Hepatocyte (in vitro differentiated cells): Measurements from ENCODE around the gene CYP3A4. TPM values are rescaled to one million over a fixed set of nuclear protein-coding genes. Genes with fewer than 3 reads are reported as not detected.

ENCODE experiments used
- DNase-seq: peaks from one replicate; pipeline ENCODE4 v3.0.0-alpha.2; 2016; ENCODE audit warnings: low spot score
- H2AFZ ChIP-seq: fragments of 200-600 bp; sonication (generic); 2 replicates; pipeline ENCODE4 v1.6.0; 2016; ENCODE audit warnings: antibody characterized with exemption, mild to moderate bottlenecking
- H3K27ac ChIP-seq: fragments of 200-600 bp; sonication (generic); 2 replicates; pipeline ENCODE4 v1.5.1; 2016; ENCODE audit warnings: mild to moderate bottlenecking
- H3K27me3 ChIP-seq: fragments of 200-600 bp; sonication (generic); 2 replicates; pipeline ENCODE4 v1.6.1; 2016
- H3K36me3 ChIP-seq: fragments of 200-600 bp; sonication (generic); replicated peaks from 2 replicates; pipeline ENCODE4 v1.5.1; 2016; ENCODE audit warnings: low read depth; ENCODE audit not compliant: insufficient read depth
- H3K4me1 ChIP-seq: fragments of 200-600 bp; sonication (generic); 2 replicates; pipeline ENCODE4 v1.5.1; 2016; ENCODE audit warnings: mild to moderate bottlenecking, moderate library complexity; ENCODE audit not compliant: insufficient read depth
- H3K4me2 ChIP-seq: fragments of 200-600 bp; sonication (generic); 2 replicates; pipeline ENCODE4 v1.6.0; 2016
- H3K4me3 ChIP-seq: fragments of 200-600 bp; sonication (generic); 2 replicates; pipeline ENCODE4 v1.5.1; 2016; ENCODE audit warnings: mild to moderate bottlenecking
- H3K79me2 ChIP-seq: fragments of 200-600 bp; sonication (generic); 2 replicates; pipeline ENCODE4 v1.6.0; 2017; ENCODE audit warnings: mild to moderate bottlenecking
- H3K9me2 ChIP-seq: fragments of 200-600 bp; sonication (generic); replicated peaks from 2 replicates; pipeline ENCODE4 v1.6.0; 2017; ENCODE audit warnings: mild to moderate bottlenecking; ENCODE audit not compliant: insufficient read depth
- H3K9me3 ChIP-seq: fragments of 200-600 bp; sonication (generic); 2 replicates; pipeline ENCODE4 v1.5.1; 2016; ENCODE audit warnings: low read depth, mild to moderate bottlenecking
- H4K20me1 ChIP-seq: fragments of 200-600 bp; sonication (generic); 2 replicates; pipeline ENCODE4 v1.6.0; 2016; ENCODE audit warnings: mild to moderate bottlenecking; ENCODE audit not compliant: insufficient read depth, poor library complexity, severe bottlenecking
- CTCF ChIP-seq: fragments of 200-600 bp; sonication (generic); IDR thresholded peaks from 2 replicates; pipeline ENCODE4 v1.5.1; 2016; ENCODE audit warnings: antibody characterized with exemption, mild to moderate bottlenecking; ENCODE audit not compliant: poor library complexity
- EZH2 ChIP-seq: fragments of 200-600 bp; sonication (generic); IDR thresholded peaks from 2 replicates; pipeline ENCODE4 v1.6.1; 2016; ENCODE audit warnings: antibody characterized with exemption, mild to moderate bottlenecking, borderline replicate concordance
- EZH2phosphoT487 ChIP-seq: fragments of 200-600 bp; sonication (generic); IDR thresholded peaks from one replicate; pipeline ENCODE4 v1.6.1; 2018; ENCODE audit warnings: antibody characterized with exemption, mild to moderate bottlenecking, low read depth, moderate library complexity; ENCODE audit not compliant: unreplicated experiment, severe bottlenecking
- WGBS: methylation state at CpG from one replicate; pipeline ENCODE4 v1.1.6; 2016; ENCODE audit warnings: low lambda C conversion rate; ENCODE audit errors: missing lambda C conversion rate; 5-methylcytosine and 5-hydroxymethylcytosine counted together
- polyA plus RNA-seq: library from polyadenylated mRNA; unstranded; fragments of >200 nt; fragmentation: Nextera tagmentation; extraction: Ambion mirVana; gene quantifications from 2 replicates; pipeline ENCODE4 v1.2.1, GENCODE V29; 2016
- small RNA-seq: library from RNA; depleted of rRNA; stranded (forward); fragments of <200 nt; gene quantifications from one replicate; pipeline ENCODE3, GENCODE V24; 2014
- total RNA-seq: library from RNA; depleted of rRNA; stranded (reverse); fragments of >200 nt; gene quantifications from 2 replicates; pipeline ENCODE4 v1.2.3, GENCODE V29; 2014

The CYP3A4 gene
- total and polyA plus RNA-seq, 2 experiments from 2014 or later: 42.2 to 43.4 TPM

- H3K9me3 ChIP-seq: no peaks in the 10 kb centered on the region
- H4K20me1 ChIP-seq: no peaks in the 10 kb centered on the region
- no peak for DNase-seq
- H2AFZ ChIP-seq: no peak overlapping the region
- no peaks in the 10 kb centered on the region for H3K36me3 ChIP-seq
- no peaks in the 10 kb centered on the region for H3K4me1 ChIP-seq
- H3K4me3 ChIP-seq: no peak overlapping the region
- H3K4me2 ChIP-seq: no peak overlapping the region
- H3K27ac ChIP-seq: no peak overlapping the region
- no peaks in the 10 kb centered on the region for H3K27me3 ChIP-seq
- no peaks in the 10 kb centered on the region for H3K9me2 ChIP-seq
- H3K79me2 ChIP-seq: no peaks in the 10 kb centered on the region
- 85% methylated on average over 2 of the region's 2 CpGs for whole genome bisulfite sequencing
- no peak for TF ChIP-seq EZH2
- TF ChIP-seq CTCF: no peak
- no peak for TF ChIP-seq EZH2phosphoT487
These were observed 74.0 kb downstream of the CYP3A4 start for GRCh38 chr7:99709838-99710578.

GRCh38 chr7:99709260-99709659, 74.7 kb downstream of the CYP3A4 start:
- Histone ChIP-seq H3K4me2 (no peak overlapping the region), H3K9me2 (no peaks in the 10 kb centered on the region), H3K27ac (no peak overlapping the region), H2AFZ (no peak overlapping the region), H3K9me3 (no peaks in the 10 kb centered on the region), H3K27me3 (no peaks in the 10 kb centered on the region), H3K4me1 (no peaks in the 10 kb centered on the region), H3K4me3 (no peak overlapping the region), H3K36me3 (no peaks in the 10 kb centered on the region), H3K79me2 (no peaks in the 10 kb centered on the region), H4K20me1 (no peaks in the 10 kb centered on the region)
- TF ChIP-seq EZH2 (no peak), EZH2phosphoT487 (no peak), CTCF (no peak)
- 96% methylated on average over 2 of the region's 2 CpGs for WGBS
- no peak for DNase-seq

GRCh38 chr7:99707096-99707495, 76.9 kb downstream of the CYP3A4 start:
- Histone ChIP-seq H3K4me2 (no peak overlapping the region), H4K20me1 (no peaks in the 10 kb centered on the region), H3K9me3 (no peaks in the 10 kb centered on the region), H3K9me2 (no peaks in the 10 kb centered on the region), H3K4me1 (no peaks in the 10 kb centered on the region), H3K36me3 (no peaks in the 10 kb centered on the region), H3K79me2 (no peaks in the 10 kb centered on the region), H3K27ac (no peak overlapping the region), H3K4me3 (no peak overlapping the region), H3K27me3 (no peaks in the 10 kb centered on the region), H2AFZ (no peak overlapping the region)
- no peak for DNase-seq
- 69% methylated on average over 1 of the region's 1 CpG for WGBS
- TF ChIP-seq CTCF (no peak), EZH2 (no peak), EZH2phosphoT487 (no peak)

Small RNA genes lying within 50 kb of the gene (small RNA-seq; reads per million reads assigned to genes)
- not detected for gene CYP3A137P

Other genes starting within 250 kb of the CYP3A4 start
- 6.3 and 7.2 TPM in 2 replicates for gene FAM200A, start 232.1 kb downstream of the CYP3A4 start, total RNA-seq
- gene FAM200A, start 232.1 kb downstream of the CYP3A4 start, polyA plus RNA-seq: 3.7 and 4.4 TPM in 2 replicates
- 69.6 and 76.3 TPM in 2 replicates for gene ZNF655, start 225.5 kb downstream of the CYP3A4 start, total RNA-seq
- gene ZNF655, start 225.5 kb downstream of the CYP3A4 start, polyA plus RNA-seq: 39.4 and 48.8 TPM in 2 replicates
- 0.20 and 0.24 TPM in 2 replicates for gene TMEM225B, start 185.9 kb downstream of the CYP3A4 start, total RNA-seq
- gene TMEM225B, start 185.9 kb downstream of the CYP3A4 start, polyA plus RNA-seq: 0.12 and 1.8 TPM in 2 replicates
- 11.4 and 18.8 TPM in 2 replicates for gene ZSCAN25, start 167.2 kb downstream of the CYP3A4 start, total RNA-seq
- 8.4 and 11.4 TPM in 2 replicates for gene ZSCAN25, start 167.2 kb downstream of the CYP3A4 start, polyA plus RNA-seq
- gene CYP3A5, start 104.2 kb downstream of the CYP3A4 start, total RNA-seq: 279 and 345 TPM in 2 replicates
- 194 and 228 TPM in 2 replicates for gene CYP3A5, start 104.2 kb downstream of the CYP3A4 start, polyA plus RNA-seq
- 770 and 803 TPM in 2 replicates for gene CYP3A7, start 49.0 kb downstream of the CYP3A4 start, total RNA-seq
- 311 and 444 TPM in 2 replicates for gene CYP3A7, start 49.0 kb downstream of the CYP3A4 start, polyA plus RNA-seq
- 0.88 and 1.8 TPM in 2 replicates for gene CYP3A43, start 43.8 kb upstream of the CYP3A4 start, total RNA-seq
- 1.7 and 1.8 TPM in 2 replicates for gene CYP3A43, start 43.8 kb upstream of the CYP3A4 start, polyA plus RNA-seq
- not detected in 2 replicates for gene OR2AE1, start 92.8 kb upstream of the CYP3A4 start, total RNA-seq
- gene OR2AE1, start 92.8 kb upstream of the CYP3A4 start, polyA plus RNA-seq: not detected in 2 replicates
- gene TRIM4, start 135.3 kb upstream of the CYP3A4 start, total RNA-seq: 2.7 and 4.0 TPM in 2 replicates
- 1.4 and 1.5 TPM in 2 replicates for gene TRIM4, start 135.3 kb upstream of the CYP3A4 start, polyA plus RNA-seq
- not detected in 2 replicates for gene GJC3, start 145.4 kb upstream of the CYP3A4 start, total RNA-seq
- not detected in 2 replicates for gene GJC3, start 145.4 kb upstream of the CYP3A4 start, polyA plus RNA-seq
- 46.1 and 52.6 TPM in 2 replicates for gene AZGP1, start 191.8 kb upstream of the CYP3A4 start, total RNA-seq
- gene AZGP1, start 191.8 kb upstream of the CYP3A4 start, polyA plus RNA-seq: 44.3 and 73.6 TPM in 2 replicates
- gene ZKSCAN1, start 231.4 kb upstream of the CYP3A4 start, total RNA-seq: 41.1 and 44.0 TPM in 2 replicates
- 27.0 and 29.2 TPM in 2 replicates for gene ZKSCAN1, start 231.4 kb upstream of the CYP3A4 start, polyA plus RNA-seq